Measurements from ENCODE around the gene UPF3A. TPM values are rescaled to one million over a fixed set of nuclear protein-coding genes. Genes with fewer than 3 reads are reported as not detected.
"Not testable (repeated sequence)": the region's sequence is repeated elsewhere in the genome, so short reads cannot be mapped to it uniquely, and the experiment has no call there.

Gene UPF3A
- total RNA-seq, 4 donors from 2014 or later: 28.9 to 85.8 (median 33.4) TPM

DNA sequence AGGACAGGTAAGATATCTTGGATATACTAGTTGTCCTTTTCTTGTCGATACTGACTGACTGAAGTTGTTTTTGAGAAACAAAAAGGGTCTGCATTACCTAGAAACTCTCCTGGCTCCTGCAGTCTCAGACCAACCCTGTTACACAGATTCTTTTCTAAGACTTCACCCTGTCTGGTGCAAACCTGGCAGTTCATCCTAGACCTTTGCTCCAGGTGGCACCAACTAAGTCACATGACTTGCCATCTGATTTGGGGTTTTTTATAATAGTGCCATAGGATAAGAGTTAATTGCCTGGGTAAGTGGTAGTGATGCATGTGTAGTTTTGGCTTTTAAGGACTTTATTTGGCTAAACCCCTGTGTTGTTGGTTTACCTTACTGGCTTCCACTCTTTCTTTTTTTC, 47.2 kb downstream of the UPF3A start:
- TF ChIP-seq, protein P1, sequence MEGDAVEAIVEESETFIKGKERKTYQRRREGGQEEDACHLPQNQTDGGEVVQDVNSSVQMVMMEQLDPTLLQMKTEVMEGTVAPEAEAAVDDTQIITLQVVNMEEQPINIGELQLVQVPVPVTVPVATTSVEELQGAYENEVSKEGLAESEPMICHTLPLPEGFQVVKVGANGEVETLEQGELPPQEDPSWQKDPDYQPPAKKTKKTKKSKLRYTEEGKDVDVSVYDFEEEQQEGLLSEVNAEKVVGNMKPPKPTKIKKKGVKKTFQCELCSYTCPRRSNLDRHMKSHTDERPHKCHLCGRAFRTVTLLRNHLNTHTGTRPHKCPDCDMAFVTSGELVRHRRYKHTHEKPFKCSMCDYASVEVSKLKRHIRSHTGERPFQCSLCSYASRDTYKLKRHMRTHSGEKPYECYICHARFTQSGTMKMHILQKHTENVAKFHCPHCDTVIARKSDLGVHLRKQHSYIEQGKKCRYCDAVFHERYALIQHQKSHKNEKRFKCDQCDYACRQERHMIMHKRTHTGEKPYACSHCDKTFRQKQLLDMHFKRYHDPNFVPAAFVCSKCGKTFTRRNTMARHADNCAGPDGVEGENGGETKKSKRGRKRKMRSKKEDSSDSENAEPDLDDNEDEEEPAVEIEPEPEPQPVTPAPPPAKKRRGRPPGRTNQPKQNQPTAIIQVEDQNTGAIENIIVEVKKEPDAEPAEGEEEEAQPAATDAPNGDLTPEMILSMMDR (IDR thresholded peaks at IDR 0.05): no peak
- TF ChIP-seq POLR2A (IDR thresholded peaks at IDR 0.05): no peak
- H3K9me3 ChIP-seq: no peaks in the 10 kb centered on the region
- H3K36me3 ChIP-seq: peaks cover 0 to 24% (median 0%) of the 10 kb centered on the region in 3 donors
- peak overlapping the region in 2 of 4 donors; percentile 30 to 72 for H3K27ac ChIP-seq
- no peak overlapping the region for H3K4me3 ChIP-seq
- DNase-seq: no peak
- no peaks in the 10 kb centered on the region for H3K27me3 ChIP-seq
- H3K4me1 ChIP-seq: no peaks in the 10 kb centered on the region

DNA sequence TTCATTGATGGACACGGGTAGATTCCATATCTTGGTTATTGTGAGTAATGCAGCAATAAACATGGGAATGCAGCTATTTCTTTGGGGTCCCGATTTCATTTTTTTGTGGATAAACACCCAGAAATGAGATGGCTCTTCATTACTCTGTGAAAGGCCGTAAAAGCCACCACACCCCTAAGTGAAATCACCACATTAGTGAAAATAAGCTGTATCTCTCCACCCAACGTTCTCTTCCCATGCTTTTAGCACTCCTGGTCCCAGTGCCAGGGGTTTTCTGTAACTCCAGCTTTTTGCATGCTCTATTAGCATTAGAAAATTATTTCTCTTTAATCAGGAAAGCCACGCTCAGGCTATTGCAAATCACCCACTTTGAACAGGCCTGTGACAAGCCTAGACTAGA, 48.7 kb downstream of the UPF3A start:
- no peak for TF ChIP-seq POLR2A (IDR thresholded peaks at IDR 0.05)
- TF ChIP-seq, protein P1 (IDR thresholded peaks at IDR 0.05): no peak
- Histone ChIP-seq H3K36me3 (peaks cover 0 to 9% (median 0%) of the 10 kb centered on the region in 3 donors), H3K4me3 (no peak overlapping the region), H3K9me3 (no peaks in the 10 kb centered on the region), H3K27ac (no peak overlapping the region), H3K27me3 (no peaks in the 10 kb centered on the region), H3K4me1 (peaks cover 0 to 9% (median 0%) of the 10 kb centered on the region in 4 donors)
- DNase-seq: no peak

DNA sequence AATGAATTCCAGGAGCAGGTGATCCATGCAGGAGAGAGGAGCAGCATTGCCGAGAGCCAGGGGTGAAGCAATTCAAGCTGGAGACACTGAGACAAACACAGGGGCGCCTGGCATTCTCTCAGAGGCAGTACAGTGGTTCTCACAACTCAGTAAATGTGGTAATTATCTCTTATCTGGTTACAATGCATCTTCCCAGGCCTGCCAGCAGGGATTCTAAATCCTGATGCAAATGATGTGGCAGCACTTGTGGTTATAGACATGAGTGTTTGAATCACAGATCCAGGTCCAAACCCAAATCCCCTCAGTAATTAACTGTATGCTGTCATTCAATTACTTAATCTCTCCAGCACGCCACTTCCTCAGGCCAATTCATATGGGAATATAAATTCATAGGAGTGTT, 52.5 kb downstream of the UPF3A start:
- H3K4me1 ChIP-seq, H3K9me3 ChIP-seq, H3K27me3 ChIP-seq, H3K27ac ChIP-seq, H3K36me3 ChIP-seq, H3K4me3 ChIP-seq, DNase-seq: not testable (repeated sequence)

DNA sequence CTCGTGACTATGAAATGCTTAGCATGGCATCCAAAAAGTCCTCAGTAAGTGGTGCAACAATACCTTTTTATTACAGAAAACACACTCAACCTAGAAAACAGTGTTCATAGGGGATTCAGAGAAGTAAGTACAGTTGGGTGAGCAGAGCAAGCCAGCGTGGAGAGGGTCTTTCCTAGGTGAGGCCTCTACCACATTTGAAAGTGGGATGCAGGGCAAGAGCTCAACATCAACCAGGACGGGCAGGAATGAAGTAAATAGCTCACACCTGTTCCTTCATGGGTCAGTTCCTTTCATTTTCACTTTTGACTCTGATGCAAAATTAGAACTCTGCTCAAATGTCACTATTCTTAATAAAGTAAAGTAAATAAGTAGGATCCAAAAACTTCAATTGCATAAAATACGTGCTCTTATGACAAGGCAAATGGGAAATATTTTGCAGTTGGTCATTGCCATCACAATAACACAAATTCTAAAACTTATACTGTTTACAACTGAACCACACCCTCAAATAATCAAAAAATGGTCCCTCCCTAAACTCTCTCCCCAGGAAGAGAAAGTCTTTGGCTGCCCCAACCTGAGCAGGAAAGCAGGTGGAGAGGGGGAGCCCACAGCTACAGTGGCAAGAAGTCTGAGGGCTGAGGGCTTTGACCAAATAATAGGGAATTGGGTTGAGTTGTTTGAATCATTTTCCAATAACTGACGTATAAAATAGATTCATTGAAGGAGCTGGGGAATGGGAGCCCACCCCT, 53.1 kb downstream of the UPF3A start:
- peaks cover 0 to 9% (median 0%) of the 10 kb centered on the region in 4 donors for H3K4me1 ChIP-seq
- H3K36me3 ChIP-seq: no peaks in the 10 kb centered on the region
- TF ChIP-seq, protein P1 (IDR thresholded peaks at IDR 0.05): no peak
- TF ChIP-seq POLR2A (IDR thresholded peaks at IDR 0.05): no peak
- H3K9me3 ChIP-seq: no peaks in the 10 kb centered on the region
- no peaks in the 10 kb centered on the region for H3K27me3 ChIP-seq
- DNase-seq: no peak
- H3K27ac ChIP-seq: no peak overlapping the region
- H3K4me3 ChIP-seq: no peak overlapping the region

DNA sequence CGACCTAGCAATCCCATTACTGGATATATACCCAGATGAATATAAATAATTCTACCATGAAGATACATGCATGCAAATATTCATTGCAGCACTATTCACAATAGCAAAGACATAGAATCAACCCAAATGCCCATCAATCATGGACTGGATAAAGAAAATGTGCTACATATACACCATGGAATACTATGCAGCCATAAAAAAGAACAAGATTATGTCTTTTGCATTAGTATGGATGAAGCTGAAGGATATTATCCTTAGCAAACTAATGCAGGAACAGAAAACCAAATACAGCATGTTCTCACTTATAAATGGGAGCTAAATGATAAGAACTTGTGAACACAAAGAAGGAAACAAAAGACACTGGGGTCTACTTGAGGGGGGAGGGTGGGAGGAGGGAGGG, 55.1 kb downstream of the UPF3A start:
- H3K4me3 ChIP-seq, DNase-seq, H3K4me1 ChIP-seq, H3K27me3 ChIP-seq, H3K27ac ChIP-seq, H3K9me3 ChIP-seq, H3K36me3 ChIP-seq: not testable (repeated sequence)

DNA sequence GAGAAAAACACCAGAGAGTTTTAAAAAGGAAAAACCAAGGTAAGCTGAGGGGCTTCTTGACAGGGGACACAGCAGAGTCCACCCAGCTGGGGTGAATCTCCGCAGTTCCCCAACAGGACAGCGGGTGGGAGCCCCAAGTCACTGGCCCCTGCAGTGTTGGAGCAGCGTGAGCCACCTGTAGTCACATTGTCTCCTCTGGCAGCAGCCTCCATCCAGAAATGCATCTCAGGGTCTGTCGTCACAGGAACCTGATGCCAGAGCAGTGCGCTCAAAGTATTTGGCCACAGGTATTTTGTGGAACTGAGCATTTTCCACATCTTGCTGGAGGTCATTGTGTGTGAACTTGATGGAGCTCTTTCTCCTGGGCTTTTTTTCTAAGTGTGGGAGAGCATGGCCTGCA, 57.6 kb downstream of the UPF3A start:
- H3K27ac ChIP-seq: no peak overlapping the region

More for the DNA sequence above, 57.6 kb downstream of the UPF3A start:
- H3K36me3 ChIP-seq: no peaks in the 10 kb centered on the region
- H3K4me1 ChIP-seq: peaks cover 0 to 8% (median 0%) of the 10 kb centered on the region in 4 donors
- no peak for TF ChIP-seq POLR2A (IDR thresholded peaks at IDR 0.05)
- TF ChIP-seq, protein P1 (IDR thresholded peaks at IDR 0.05): no peak
- H3K9me3 ChIP-seq: no peaks in the 10 kb centered on the region
- no peak overlapping the region for H3K4me3 ChIP-seq
- DNase-seq: no peak
- H3K27me3 ChIP-seq: no peaks in the 10 kb centered on the region
